Skin epidermis (tissue), 12 donors: ENCODE results near the gene TINAGL1.

Experiments used
- H3K27ac ChIP-seq, 21 experiments: fragments of 200-600 bp; sonication (generic) in 11 of 21; one replicate each; pipeline ENCODE4 v1.5.0; 2020; ENCODE audit warnings: mild to moderate bottlenecking in 3 of 21, inconsistent platforms in 2 of 21, moderate library complexity in 2 of 21
- H3K4me3 ChIP-seq, 7 experiments: fragments of 200-600 bp; sonication (generic) in 2 of 7; one replicate each; pipeline ENCODE4 v1.5.0; 2020; ENCODE audit warnings: inconsistent platforms in 2 of 7, mild to moderate bottlenecking in 2 of 7, moderate library complexity in 1 of 7

TINAGL1 gene

DNA sequence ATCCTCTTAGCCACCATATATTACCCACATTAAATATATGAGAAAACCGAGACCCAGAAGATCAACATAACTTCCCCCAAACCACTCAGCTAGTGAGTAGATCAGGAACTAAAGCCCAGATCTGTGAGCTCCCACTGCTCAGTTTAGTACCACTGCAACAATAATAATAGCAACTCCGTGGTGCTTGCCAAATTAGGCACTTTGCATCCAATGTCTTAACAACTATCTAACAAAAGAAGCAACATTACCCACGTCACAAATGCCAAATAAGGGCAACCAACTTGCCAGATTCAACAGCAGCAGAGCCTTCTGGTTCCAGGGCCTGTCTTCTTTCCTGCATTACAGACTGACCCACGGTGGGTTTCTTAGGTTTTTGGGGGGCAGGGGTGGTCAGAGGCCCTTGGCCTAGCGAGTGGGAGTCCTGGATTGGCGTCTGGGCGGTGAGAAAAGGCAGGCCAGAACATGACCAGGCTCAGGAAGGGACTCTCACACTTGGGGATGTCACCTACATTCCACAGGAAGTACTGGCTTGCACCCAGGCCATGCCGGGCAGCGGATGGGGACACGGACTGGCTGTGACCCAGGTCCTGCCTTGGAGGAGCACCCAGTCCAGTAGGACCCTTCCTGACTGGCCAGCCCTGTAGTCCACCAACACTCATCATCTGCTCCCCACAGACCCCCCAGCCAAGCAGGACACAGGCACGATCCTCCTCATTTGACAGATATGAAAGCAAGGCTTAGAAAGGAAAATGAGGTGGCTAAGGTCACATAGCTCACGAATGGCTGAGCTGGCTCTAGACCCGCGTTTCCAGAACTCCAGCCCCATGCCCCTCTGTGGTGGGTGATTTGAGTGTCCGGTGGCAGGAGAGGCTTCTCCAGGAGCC lies 45.8 kb downstream of the TINAGL1 start:
- Histone ChIP-seq H3K27ac (no peak overlapping the region), H3K4me3 (no peak overlapping the region)

DNA sequence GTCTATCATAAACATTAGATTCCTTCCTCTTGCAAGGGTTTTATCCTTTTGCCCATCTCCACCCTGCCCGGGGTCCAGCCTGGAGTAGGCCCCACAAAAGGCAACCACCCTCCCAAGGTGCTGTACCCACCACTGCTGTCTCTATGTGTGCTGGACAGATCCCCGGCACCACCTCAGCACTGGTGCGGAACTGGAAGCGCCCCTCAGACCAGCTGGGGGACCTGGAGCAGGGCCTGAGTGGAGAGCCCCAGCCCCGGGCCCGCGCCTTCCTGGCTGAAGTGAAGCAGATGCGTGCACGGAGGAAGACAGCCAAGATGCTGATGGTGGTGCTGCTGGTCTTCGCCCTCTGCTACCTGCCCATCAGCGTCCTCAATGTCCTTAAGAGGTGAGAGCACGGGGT lies 47.0 kb downstream of the TINAGL1 start:
- H3K4me3 ChIP-seq = no peak overlapping the region
- H3K27ac ChIP-seq = no peak overlapping the region

GRCh38 chr1:31624309-31624708 lies 48.0 kb downstream of the TINAGL1 start:
- Histone ChIP-seq H3K27ac (no peak overlapping the region), H3K4me3 (no peak overlapping the region)

- Histone ChIP-seq H3K27ac (no peak overlapping the region), H3K4me3 (no peak overlapping the region)
These were observed 48.6 kb downstream of the TINAGL1 start for GRCh38 chr1:31624731-31625514.

DNA sequence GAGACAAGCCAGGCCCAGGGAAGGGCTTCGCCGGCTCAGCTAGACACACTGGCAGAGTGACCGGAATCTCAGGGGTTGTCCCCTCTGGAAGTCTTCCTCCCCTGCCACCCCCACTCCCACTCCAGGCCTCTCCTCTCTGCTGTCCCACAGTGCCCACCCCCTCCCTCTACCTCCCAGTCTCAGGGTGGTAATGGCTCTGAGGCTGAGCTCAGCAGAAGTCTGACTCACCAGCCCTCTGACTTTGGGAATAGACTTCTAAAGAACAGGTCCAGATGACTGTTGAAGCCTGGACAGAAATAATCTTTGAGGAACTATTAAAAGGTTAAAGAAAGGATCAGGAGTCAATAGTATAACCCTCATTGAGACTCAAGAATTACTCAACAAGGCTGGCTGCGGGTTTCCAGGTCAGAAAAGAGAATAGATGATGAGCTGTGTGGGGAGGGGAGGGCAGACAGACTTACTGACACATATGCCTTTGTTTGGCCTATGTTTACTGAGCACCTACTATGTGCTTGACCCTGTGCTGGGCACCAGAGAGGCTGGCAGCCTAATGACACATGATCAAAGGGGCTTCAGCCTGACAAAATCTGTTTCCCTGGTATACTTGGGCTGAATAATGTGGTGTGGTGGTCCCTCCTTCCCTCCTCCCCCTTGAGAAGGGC lies 49.4 kb downstream of the TINAGL1 start:
- H3K27ac ChIP-seq = peak overlapping the region in 4 of 21 experiments; percentile 16 to 41 (median 36)
- H3K4me3 ChIP-seq = no peak overlapping the region

DNA sequence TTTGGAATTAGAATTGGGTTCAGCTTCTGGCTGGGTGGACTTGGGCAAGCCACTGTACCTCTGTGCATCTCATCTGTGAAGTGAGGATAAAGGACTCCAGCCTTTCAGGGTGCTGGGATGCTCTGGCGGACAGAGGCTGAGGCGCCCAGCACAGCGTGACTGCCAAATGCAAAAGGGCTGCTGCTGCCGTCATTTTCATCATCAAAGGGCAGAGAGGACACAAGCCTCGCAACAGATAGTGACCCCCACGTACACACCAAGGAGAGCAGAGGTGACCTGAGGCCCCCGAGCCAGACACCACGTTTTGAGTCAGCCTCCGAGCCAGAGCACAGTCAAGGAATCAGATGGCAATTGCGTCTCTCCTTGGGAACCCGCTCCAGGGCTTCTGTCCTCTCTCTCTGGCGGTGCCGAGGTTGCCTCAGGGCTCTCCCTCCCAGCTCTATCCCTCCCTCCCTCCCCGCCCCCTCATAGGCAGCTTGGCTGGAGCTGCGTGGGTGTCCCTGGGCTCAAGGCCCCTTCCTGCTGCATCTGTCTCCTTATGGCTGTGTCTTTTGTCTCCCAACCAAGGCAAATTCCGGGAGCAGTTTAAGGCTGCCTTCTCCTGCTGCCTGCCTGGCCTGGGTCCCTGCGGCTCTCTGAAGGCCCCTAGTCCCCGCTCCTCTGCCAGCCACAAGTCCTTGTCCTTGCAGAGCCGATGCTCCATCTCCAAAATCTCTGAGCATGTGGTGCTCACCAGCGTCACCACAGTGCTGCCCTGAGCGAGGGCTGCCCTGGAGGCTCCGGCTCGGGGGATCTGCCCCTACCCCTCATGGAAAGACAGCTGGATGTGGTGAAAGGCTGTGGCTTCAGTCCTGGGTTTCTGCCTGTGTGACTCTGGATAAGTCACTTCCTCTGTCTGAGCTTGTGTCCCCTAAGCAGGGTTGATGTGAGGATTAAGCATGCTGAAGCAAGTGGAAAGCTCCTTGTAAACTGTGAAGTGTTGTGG lies 50.2 kb downstream of the TINAGL1 start:
- Histone ChIP-seq H3K4me3 (no peak overlapping the region), H3K27ac (peak overlapping the region in 6 of 21 experiments; percentile 14 to 41 (median 36))

DNA sequence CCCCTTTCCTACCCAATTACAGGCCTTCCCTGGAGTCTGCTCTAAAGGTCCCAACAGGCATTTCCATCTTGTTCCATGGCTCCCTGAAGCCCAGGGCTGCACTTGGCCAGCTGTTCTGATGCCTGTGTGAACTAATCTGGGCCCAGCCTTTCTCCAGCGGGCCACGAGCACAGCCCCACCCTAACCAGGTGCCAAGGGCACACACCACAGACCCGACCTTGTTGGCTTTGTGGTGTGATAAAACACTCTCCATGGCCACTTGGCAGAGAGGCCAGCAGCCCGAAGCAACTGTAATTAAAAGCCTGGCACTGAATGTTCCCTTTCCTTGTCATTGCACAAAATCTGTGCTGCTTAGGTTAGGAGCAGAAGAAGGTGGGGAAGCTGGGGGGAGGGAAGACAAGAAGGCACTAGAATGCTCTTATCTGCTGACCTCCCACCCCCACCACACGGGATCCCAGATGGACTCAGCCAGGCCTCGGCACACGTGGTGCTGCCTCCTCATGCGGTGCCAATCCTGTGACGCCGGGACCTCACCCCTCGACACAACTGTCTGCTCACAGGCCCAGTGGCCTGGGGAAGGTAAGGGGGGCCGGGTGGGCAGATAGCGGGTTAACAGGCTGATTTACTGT lies 51.1 kb downstream of the TINAGL1 start:
- peak overlapping the region in 7 of 21 experiments; percentile 19 to 65 (median 36) for H3K27ac ChIP-seq
- no peak overlapping the region for H3K4me3 ChIP-seq

GRCh38 chr1:31627930-31628559 lies 51.7 kb downstream of the TINAGL1 start:
- peak overlapping the region in 7 of 21 experiments; percentile 19 to 65 (median 36) for H3K27ac ChIP-seq
- no peak overlapping the region for H3K4me3 ChIP-seq

- no peak overlapping the region for H3K27ac ChIP-seq
- H3K4me3 ChIP-seq = no peak overlapping the region
These were observed 52.7 kb downstream of the TINAGL1 start for GRCh38 chr1:31628931-31629556.

DNA sequence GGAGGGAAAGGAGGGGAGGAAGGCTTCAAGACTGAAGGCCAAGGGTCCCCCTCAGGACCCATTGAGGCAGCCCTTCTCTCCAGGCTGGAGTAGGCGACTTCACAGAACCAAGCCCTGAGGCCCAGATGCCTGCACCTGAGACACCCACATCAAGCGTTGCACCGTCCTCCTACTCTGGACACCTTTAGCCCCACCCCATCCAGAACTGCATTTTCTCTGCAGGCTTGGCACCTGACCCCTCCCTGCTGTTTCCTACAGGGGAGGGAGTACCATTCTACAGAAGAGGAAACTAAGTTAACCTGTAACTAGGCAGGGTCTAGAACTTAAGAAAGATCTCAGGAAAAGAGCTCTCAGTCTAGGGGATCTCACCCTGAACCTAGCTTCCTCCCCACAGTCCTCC lies 56.3 kb downstream of the TINAGL1 start:
- H3K27ac ChIP-seq = no peak overlapping the region

GRCh38 chr1:31633117-31633516 lies 56.8 kb downstream of the TINAGL1 start:
- H3K27ac ChIP-seq = no peak overlapping the region

More for the DNA sequence above, 56.3 kb downstream of the TINAGL1 start:
- H3K4me3 ChIP-seq = no peak overlapping the region

More at GRCh38 chr1:31633117-31633516, 56.8 kb downstream of the TINAGL1 start:
- H3K4me3 ChIP-seq = no peak overlapping the region
